ENCODE results near the gene PATZ1. TPM values are rescaled to one million over a fixed set of nuclear protein-coding genes. Genes with fewer than 3 reads are reported as not detected.

The PATZ1 gene
- total and polyA plus RNA-seq, 2 of the 8 experiments (the other 6 are each of a cell fraction or from before 2014, with no cell fraction given), result 62.1 to 70.9 TPM

GRCh38 chr22:31287818-31288495, 58.2 kb downstream of the PATZ1 start (continued):
- no peak for TF ChIP-seq CHD7 (IDR thresholded peaks at IDR 0.05; ENCODE audit: insufficient replicate concordance, low read length)
